M059J (cell line): ENCODE measurements around the gene BANK1. TPM values are rescaled to one million over a fixed set of nuclear protein-coding genes. Genes with fewer than 3 reads are reported as not detected.

ENCODE experiments used
- DNase-seq: peaks from one replicate; pipeline ENCODE4 v3.0.0-alpha.2; 2012; ENCODE audit warnings: low read depth
- total RNA-seq: library from RNA; depleted of rRNA; stranded (reverse); fragments of >200 nt; shearing (Covaris generic); gene quantifications from 2 replicates; pipeline ENCODE4 v1.2.3, GENCODE V29; 2014

Gene BANK1
- total RNA-seq, 1 experiment from 2014 or later = 0.52 TPM

- peak; percentile 49 for DNase-seq
Observed at GRCh38 chr4:101818362-101818761, 27.8 kb downstream of the BANK1 start.

- no peak for DNase-seq
Observed at GRCh38 chr4:101823864-101824263, 33.3 kb downstream of the BANK1 start.

GRCh38 chr4:101824500-101824899 is 34.0 kb downstream of the BANK1 start:
- no peak for DNase-seq

DNA sequence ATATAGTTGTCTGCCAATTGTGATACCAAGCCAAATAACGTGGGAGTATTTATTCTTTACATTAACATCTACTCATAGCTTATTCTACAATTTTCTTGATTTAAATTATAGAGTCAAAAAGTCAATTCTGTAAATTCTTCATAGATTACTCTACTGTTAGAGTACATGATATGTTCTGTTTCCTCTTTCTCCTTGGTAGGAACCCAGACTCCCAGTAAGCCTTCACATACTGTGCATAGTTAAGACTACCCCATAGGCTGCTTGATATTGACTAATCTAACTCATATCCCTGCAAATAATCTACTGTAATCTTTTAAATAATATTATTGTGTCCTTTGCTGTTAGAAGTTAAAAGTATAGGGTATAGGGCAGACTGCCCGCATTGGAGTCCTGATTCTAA is 35.4 kb downstream of the BANK1 start:
- DNase-seq = no peak

GRCh38 chr4:101831816-101832215 is 41.3 kb downstream of the BANK1 start:
- DNase-seq = no peak

GRCh38 chr4:101833480-101833879 is 43.0 kb downstream of the BANK1 start:
- no peak for DNase-seq

GRCh38 chr4:101835121-101835904 is 44.8 kb downstream of the BANK1 start:
- DNase-seq = peak; percentile 29

- no peak for DNase-seq
Observed at GRCh38 chr4:101843054-101843453, 52.5 kb downstream of the BANK1 start.

DNA sequence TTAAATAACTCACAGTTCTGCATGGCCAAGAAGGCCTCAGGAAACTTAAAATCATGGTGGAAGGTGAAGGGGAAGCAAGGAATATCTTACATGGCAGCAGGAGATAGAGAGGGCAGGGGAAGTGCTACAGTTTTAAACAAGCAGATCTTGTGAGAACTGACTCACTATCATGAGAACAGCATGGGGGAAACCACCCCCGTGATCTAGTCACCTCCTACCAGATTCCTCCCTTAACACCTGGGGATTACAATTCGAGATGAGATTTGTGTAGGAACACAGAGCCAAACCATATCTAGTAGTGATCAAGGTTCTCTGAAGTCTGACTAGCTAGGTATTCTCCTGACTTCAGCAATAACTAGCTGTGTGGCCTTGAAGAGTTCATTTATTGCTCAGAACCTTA is 56.0 kb downstream of the BANK1 start:
- no peak for DNase-seq

DNA sequence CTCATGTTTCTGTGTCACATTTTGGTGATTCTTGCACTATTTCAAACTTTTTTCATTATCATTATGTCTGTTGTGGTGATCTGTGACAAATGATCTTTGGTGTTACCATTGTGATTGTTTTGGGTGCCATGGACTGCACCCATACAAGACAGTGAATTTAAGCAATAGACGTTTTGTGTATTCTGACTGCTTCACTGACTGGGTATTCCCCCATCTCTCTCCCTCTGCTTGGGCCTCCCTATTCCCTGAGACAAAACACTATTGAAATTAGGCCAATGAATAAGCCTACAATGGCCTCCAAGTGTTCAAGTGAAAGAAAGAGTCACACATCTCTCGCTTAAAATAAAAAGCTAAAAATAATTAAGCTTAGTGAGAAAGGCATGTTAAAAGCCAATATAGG is 60.2 kb downstream of the BANK1 start:
- DNase-seq = no peak

GRCh38 chr4:101851672-101852071 is 61.1 kb downstream of the BANK1 start:
- no peak for DNase-seq

DNA sequence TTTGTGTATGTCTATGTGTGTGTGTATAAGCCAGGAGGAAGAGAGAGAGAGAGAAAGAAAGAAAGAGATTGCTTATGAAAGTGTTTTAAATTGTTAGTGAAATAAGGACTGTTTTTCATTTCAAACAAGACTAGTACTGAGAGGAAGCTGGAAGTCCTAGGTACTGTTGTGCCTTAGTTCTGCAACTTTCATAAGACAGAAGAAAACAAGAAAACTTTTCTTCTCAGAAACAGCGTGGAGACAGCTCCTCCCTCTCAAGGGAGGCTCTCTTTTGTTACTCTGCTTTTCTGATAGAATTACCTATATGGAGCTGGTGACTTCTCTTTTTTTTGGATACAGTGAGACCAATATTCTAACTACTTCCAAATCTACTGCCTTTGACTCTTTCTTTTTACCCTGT is 62.5 kb downstream of the BANK1 start:
- no peak for DNase-seq

- DNase-seq = peak; percentile 25
Observed at GRCh38 chr4:101853691-101854090, 63.2 kb downstream of the BANK1 start.

DNA sequence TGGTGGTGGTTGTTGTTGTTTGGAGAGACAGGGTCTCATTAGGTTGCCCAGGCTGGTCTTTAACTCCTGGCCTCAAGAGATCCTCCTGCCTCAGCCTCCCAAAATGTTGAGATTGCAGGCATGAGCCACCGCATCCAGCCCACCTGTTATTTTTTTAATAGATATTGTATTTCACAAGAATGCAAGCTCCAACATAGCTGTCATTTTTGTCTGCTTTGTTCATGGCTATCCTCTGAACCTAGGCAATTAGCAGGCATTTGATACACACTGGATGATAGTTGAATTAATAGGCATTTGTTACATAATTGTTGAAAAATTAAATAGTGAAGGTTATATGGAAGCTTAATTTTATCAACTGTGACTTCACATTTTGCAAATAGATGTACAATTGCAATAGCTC is 64.7 kb downstream of the BANK1 start:
- DNase-seq = no peak

- no peak for DNase-seq
Observed at GRCh38 chr4:101856149-101856548, 65.6 kb downstream of the BANK1 start.

DNA sequence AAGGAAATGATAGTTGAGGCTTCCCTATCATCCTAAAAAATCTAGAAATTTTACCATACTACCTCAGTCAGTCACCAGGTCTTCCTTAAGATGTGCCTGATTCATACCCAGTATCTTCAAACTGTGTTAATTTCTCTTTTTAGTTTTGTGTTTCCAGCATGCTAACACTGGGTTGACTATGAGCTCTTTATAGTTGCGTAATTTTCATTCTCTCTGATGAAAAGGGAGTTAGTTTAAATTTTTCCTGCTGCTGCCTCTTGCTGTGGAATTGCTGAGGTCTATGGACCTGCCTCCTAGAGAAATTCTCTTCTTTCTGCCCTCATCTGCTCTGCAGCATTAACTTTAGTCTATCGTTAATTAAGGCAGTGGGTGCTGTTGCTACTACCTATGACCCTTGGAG is 66.6 kb downstream of the BANK1 start:
- DNase-seq = no peak

DNA sequence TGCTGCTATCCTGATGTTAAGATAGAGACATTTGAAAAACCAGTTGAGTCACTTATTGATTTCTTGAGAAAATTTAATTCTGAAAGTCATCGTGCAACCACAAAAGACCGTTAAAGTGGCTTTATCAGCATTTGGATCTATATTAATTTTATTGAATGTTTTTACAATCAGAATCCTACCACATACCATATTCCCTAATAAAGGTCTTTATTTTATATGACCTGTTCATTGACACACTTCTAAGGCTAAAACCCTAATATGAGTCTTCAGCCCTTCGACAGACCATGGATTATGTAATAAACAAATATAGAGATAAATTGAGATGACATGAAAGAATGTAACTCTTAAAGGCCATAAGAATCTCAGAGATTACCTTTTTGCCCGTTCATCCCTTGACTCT is 68.1 kb downstream of the BANK1 start:
- no peak for DNase-seq

DNA sequence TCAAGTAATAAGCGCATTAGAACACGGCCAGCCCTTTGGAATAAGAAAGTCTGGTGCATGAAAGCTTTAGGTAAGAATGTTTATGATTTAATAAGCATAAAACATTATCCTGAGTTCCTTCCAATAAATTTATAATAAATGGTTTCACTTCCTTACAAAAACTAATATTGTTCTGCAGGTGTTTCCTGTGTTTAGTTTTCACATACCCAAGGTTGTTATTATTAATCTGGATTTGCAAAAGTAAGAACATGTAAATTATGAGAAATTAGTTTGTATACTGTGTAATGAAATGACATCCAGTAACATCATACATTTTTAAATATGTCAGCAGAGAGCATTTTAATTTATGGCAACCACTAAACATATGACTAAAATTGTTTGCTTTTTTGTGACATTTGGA is 72.1 kb downstream of the BANK1 start:
- DNase-seq = no peak

GRCh38 chr4:101864660-101865059 is 74.1 kb downstream of the BANK1 start:
- DNase-seq = no peak

- peak; percentile 65 for DNase-seq
Observed at GRCh38 chr4:101865501-101866062, 75.1 kb downstream of the BANK1 start.

GRCh38 chr4:101870874-101871273 is 80.3 kb downstream of the BANK1 start:
- DNase-seq = no peak

DNA sequence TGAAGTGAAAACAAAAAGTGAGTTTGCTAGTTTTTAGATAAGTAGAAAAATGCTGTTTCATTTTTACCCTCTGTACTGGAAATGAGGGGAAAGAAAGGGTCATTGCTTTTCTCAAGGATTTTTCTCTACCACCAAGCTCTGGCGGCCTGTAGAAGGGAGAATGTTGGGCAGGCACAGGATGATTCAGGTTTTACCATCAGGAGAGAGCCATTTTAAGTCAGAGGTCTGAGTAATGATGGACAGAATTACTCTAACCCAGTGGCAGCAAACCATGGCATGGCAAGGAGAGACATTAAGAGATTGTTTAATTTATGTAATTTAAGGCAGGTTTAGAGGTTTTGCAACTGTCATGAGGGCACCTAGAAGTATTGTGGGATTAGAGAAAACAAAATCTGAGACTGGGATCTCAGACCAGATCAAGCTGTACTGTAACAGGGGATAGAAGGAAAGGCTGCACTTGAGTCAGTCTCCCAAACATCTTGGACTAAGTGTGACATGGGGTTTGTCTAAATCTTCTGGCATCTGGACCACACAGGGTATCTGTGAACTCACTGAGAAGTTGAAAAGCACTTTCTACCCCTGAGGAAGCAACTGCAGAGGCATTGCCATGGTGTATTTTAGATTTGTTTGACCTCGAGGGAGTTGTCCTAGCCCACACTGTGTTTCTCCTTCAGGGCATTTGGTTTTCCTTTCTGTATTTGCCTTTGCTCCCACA is 81.6 kb downstream of the BANK1 start:
- DNase-seq = peak; percentile 19

DNA sequence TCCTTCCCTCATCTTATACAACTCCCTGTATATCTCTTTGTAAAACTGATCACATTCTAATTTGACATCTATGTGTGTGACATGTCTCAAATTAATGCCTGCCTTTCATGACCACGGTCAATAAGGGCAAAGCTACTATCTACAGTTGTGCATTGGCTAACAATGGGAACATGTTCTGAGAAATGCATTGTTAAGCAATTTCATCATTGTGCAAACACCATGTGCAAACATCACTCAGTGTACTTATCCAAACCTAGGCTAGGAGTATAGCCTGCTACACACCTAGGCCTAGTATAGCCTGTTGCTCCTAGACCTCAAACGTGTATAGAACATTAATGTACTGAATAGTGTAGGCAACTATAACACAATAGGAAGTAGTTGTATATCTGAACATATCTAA is 95.0 kb downstream of the BANK1 start:
- no peak for DNase-seq
